K562 (cell line): ENCODE results near the gene SUMF1. TPM values are rescaled to one million over a fixed set of nuclear protein-coding genes. Genes with fewer than 3 reads are reported as not detected.
A peak's percentile ranks its signal among the peaks of the same experiment; 100 is the strongest.

Source experiments
- ATAC-seq: fragments of 200-7000 bp; cut with Tn5 transposase; 3 replicates; pipeline ENCODE4 v1.9.1; 2020; ENCODE audit warnings: moderate library complexity
- BruUV-seq: library from RNA; stranded (reverse); fragments of 400-500 nt; replicated peaks from 2 replicates; lab custom pipeline; 2021; lab: Mats Ljungman, UMichigan
- CTCF ChIA-PET: fragments of 300-600 bp; formaldehyde crosslinking; extraction: SDS; loops from one replicate; lab custom pipeline; 2021; ENCODE audit warnings: low intra/inter-chr PET ratio; lab: Yijun Ruan, JAX
- POLR2A ChIA-PET: fragments of 300-600, 350-650 bp; sonication (Branson Sonifier 250); formaldehyde crosslinking; extraction: SDS; loops from one replicate; lab custom pipeline; 2021; ENCODE audit warnings: antibody characterized with exemption, inconsistent platforms; lab: Yijun Ruan, JAX
- DNase-seq, 4 experiments: peaks; one replicate each; pipeline versions ENCODE4 v3.0.0 to v3.0.0-alpha.2; 2011 to 2018; ENCODE audit warnings: low spot score in 3 of 4, mixed read lengths in 3 of 4; ENCODE audit errors: extremely low read depth in 1 of 4
- FAIRE-seq: peaks from 2 replicates; lab custom pipeline; 2011; peaks lifted over from hg19 to GRCh38; lab: Jason Lieb, UNC
- H2AFZ ChIP-seq: 2 replicates; pipeline ENCODE4 v1.6.0; 2011; ENCODE audit warnings: low read depth, low read length, control low read depth, inconsistent platforms
- H3K27ac ChIP-seq: fragments of 200-600 bp; 3 replicates; pipeline ENCODE4 v1.8.0; 2011; ENCODE audit warnings: low read depth, mild to moderate bottlenecking, control low read depth, inconsistent platforms, low read length, moderate library complexity, mixed read lengths; ENCODE audit errors: extremely low read depth
- H3K27me3 ChIP-seq, 2 experiments: fragments of 300-600 bp in 1 of 2; 2 replicates in 1 of 2; 3 replicates in 1 of 2; pipeline versions ENCODE4 v1.6.0 to v1.8.0; 2011; ENCODE audit warnings: inconsistent platforms in 2 of 2, low read length in 2 of 2, mild to moderate bottlenecking in 1 of 2, mixed read lengths in 1 of 2, moderate library complexity in 1 of 2; ENCODE audit not compliant: control insufficient read depth in 2 of 2, insufficient read depth in 2 of 2
- H3K36me3 ChIP-seq: fragments of 300-600 bp; 3 replicates; pipeline ENCODE4 v1.8.0; 2011; ENCODE audit warnings: mild to moderate bottlenecking, low read length, inconsistent platforms; ENCODE audit not compliant: control insufficient read depth, insufficient read depth
- H3K4me1 ChIP-seq, 2 experiments: fragments of 200-600 bp in 1 of 2; replicated peaks in 1 of 2; 2 replicates in 1 of 2; 3 replicates in 1 of 2; pipeline versions ENCODE4 v1.5.1 to v1.8.0; 2011; ENCODE audit warnings: inconsistent platforms in 2 of 2, low read length in 2 of 2, mild to moderate bottlenecking in 1 of 2, mixed read lengths in 1 of 2, moderate library complexity in 1 of 2; ENCODE audit not compliant: control insufficient read depth in 2 of 2, insufficient read depth in 2 of 2
- H3K4me2 ChIP-seq: 2 replicates; pipeline ENCODE4 v1.6.1; 2011; ENCODE audit warnings: low read length, control low read depth, inconsistent platforms, mixed read lengths; ENCODE audit not compliant: insufficient read depth
- H3K4me3 ChIP-seq: fragments of 200-600 bp; sonication (generic), shearing (Covaris generic); 2 replicates; pipeline ENCODE4 v1.5.1; 2016; ENCODE audit warnings: control low read depth, inconsistent platforms
- H3K79me2 ChIP-seq: fragments of 200-600 bp; 3 replicates; pipeline ENCODE4 v1.8.0; 2011; ENCODE audit warnings: low read length, inconsistent platforms; ENCODE audit not compliant: control insufficient read depth, insufficient read depth
- H3K9ac ChIP-seq, 2 experiments: 2 replicates each; pipeline versions ENCODE4 v1.6.0 to v1.6.1; 2011; ENCODE audit warnings: low read depth in 2 of 2, low read length in 2 of 2, control low read depth in 1 of 2, inconsistent platforms in 1 of 2, mild to moderate bottlenecking in 1 of 2, mixed read lengths in 1 of 2; ENCODE audit not compliant: insufficient read depth in 1 of 2
- H3K9me1 ChIP-seq: one replicate; pipeline ENCODE4 v1.6.0; 2011; ENCODE audit warnings: inconsistent platforms, mild to moderate bottlenecking, low read length, moderate library complexity; ENCODE audit not compliant: control insufficient read depth, insufficient read depth
- H3K9me3 ChIP-seq: replicated peaks from 2 replicates; pipeline ENCODE4 v1.5.1; 2011; ENCODE audit warnings: low read depth, low read length, inconsistent platforms; ENCODE audit not compliant: control insufficient read depth, insufficient read depth
- H4K20me1 ChIP-seq: replicated peaks from 2 replicates; pipeline ENCODE4 v1.6.1; 2011; ENCODE audit warnings: low read length, inconsistent platforms, mixed read lengths; ENCODE audit not compliant: control insufficient read depth, insufficient read depth
- ARNT ChIP-seq, 2 experiments: fragments of 450-650 bp; IDR thresholded peaks; 2 replicates each; pipeline ENCODE4 v1.6.1; 2016; ENCODE audit warnings: mild to moderate bottlenecking in 1 of 2
- CHAMP1 ChIP-seq: fragments of 450-650 bp; IDR thresholded peaks from 2 replicates; pipeline ENCODE4 v1.6.1; 2016; ENCODE audit warnings: mild to moderate bottlenecking
- COPS2 ChIP-seq: fragments of 450-650 bp; conservative IDR thresholded peaks from 2 replicates; pipeline ENCODE4 v1.6.1; 2016; ENCODE audit warnings: mild to moderate bottlenecking, moderate library complexity
- EP400 ChIP-seq: fragments of 450-650 bp; IDR thresholded peaks from 2 replicates; pipeline ENCODE4 v1.6.1; 2017; ENCODE audit warnings: antibody characterized with exemption, mild to moderate bottlenecking, moderate library complexity
- EZH2 ChIP-seq: IDR thresholded peaks from 2 replicates; pipeline ENCODE4 v1.6.1; 2012; ENCODE audit warnings: low read depth, mild to moderate bottlenecking, inconsistent platforms, low read length, borderline replicate concordance
- GTF2E2 ChIP-seq: fragments of 200-800 bp; sonication (Bioruptor generic); IDR thresholded peaks from 2 replicates; pipeline ENCODE4 v1.6.1; 2016; ENCODE audit warnings: missing genetic modification characterization, missing compliant biosample characterization
- LCOR ChIP-seq: sonication (generic); formaldehyde crosslinking; IDR thresholded peaks from 2 replicates; pipeline ENCODE4 v1.8.0; 2022; ENCODE audit warnings: mild to moderate bottlenecking, missing genetic modification reagents
- MAFK ChIP-seq: IDR thresholded peaks from 2 replicates; pipeline ENCODE4 v1.6.1; 2011; ENCODE audit warnings: low read length, improper control_type of control experiment
- PKNOX1 ChIP-seq: fragments of 450-650 bp; IDR thresholded peaks from 2 replicates; pipeline ENCODE4 v1.6.1; 2016
- ZNF133 ChIP-seq: fragments of 250-450 bp; sonication (Bioruptor Pico); IDR thresholded peaks from 2 replicates; pipeline ENCODE4 v1.4.0; 2020; ENCODE audit warnings: mild to moderate bottlenecking
- ZNF212 ChIP-seq: fragments of 450-650 bp; formaldehyde crosslinking; IDR thresholded peaks from 2 replicates; pipeline ENCODE4 v1.4.0; 2020; ENCODE audit warnings: mild to moderate bottlenecking
- ZNF24 ChIP-seq: fragments of 450-650 bp; IDR thresholded peaks from 2 replicates; pipeline ENCODE4 v1.6.1; 2016
- ZNF592 ChIP-seq: fragments of 450-650 bp; IDR thresholded peaks from 2 replicates; pipeline ENCODE4 v1.6.1; 2017; ENCODE audit warnings: antibody characterized with exemption, mild to moderate bottlenecking
- ZNF644 ChIP-seq: fragments of 200-800 bp; sonication (Bioruptor generic); IDR thresholded peaks from 2 replicates; pipeline ENCODE4 v1.6.1; 2016; ENCODE audit warnings: low read depth, missing genetic modification characterization, missing compliant biosample characterization
- ZNF717 ChIP-seq: fragments of 250-450 bp; sonication (Bioruptor Pico); IDR thresholded peaks from 2 replicates; pipeline ENCODE4 v1.5.0; 2021
- WGBS: fragments of 100-300 bp; shearing (Covaris generic); methylation state at CpG from one replicate; pipeline ENCODE4 v1.1.6; 2016; ENCODE audit warnings: low coverage, mixed read lengths; ENCODE audit not compliant: insufficient coverage; ENCODE audit errors: missing lambda C conversion rate; 5-methylcytosine and 5-hydroxymethylcytosine counted together
- in situ Hi-C: fragments of 300-500 bp; cut with MboI; formaldehyde crosslinking; loops from 4 replicates; pipeline ENCODE4 v1.15.0; 2018; ENCODE audit warnings: inconsistent platforms, mixed read lengths
- intact Hi-C: fragments of 100-400 bp; cut with micrococcal nuclease; formaldehyde crosslinking; loops from 2 replicates; pipeline ENCODE4 v1.14.2; 2022
- polyA plus RNA-seq, 8 experiments: library from polyadenylated mRNA; depleted of rRNA in 4 of 8; stranded (reverse) in 5 of 8; unstranded in 3 of 8; fragments of >200 nt; fragmentation: Nextera tagmentation in 2 of 8; fragmentation: Illumina TruSeq in 1 of 8; extraction: Ambion mirVana in 2 of 8; extraction: Trizol in 1 of 8; gene quantifications; 2 replicates each; pipeline versions ENCODE4 v1.2.1 to v1.2.3, GENCODE V29; 2011 to 2014; ENCODE audit warnings: inconsistent platforms in 1 of 8, missing spikeins in 1 of 8
- total RNA-seq, 7 experiments: library from RNA; depleted of rRNA in 6 of 7; stranded (reverse); fragments of >200 nt in 6 of 7; fragmentation: Illumina TruSeq in 2 of 7; extraction: Trizol in 2 of 7; gene quantifications; 2 replicates each; pipeline versions ENCODE4 v1.2.1 to v1.2.3, GENCODE V29; 2011 to 2021; ENCODE audit warnings: low replicate concordance in 1 of 7

SUMF1 gene
- total and polyA plus RNA-seq, 9 of the 15 experiments (the other 6 are each of a cell fraction or from before 2014, with no cell fraction given): 1.3 to 7.4 (median 4.2) TPM

GRCh38 chr3:4351164-4351855 lies 115.8 kb downstream of the SUMF1 start:
- peaks cover 0 to 20% of the 10 kb centered on the region in 2 experiments; a peak in 4 of 5 replicates for H3K4me1 ChIP-seq
- POLR2A ChIA-PET: interaction anchor here (0.6 to 2.1 kb wide), 13 partner anchors 10 to 323 kb away, joined by 3 to 27 read pairs (median 4); partner anchors contain the start of gene ITPR1
- FAIRE-seq (peak; percentile 72), ATAC-seq (peak; percentile 87), DNase-seq (peak; percentile 60 to 75 (median 67))
- peak overlapping the region; percentile 73 for H3K4me2 ChIP-seq
- H3K4me3 ChIP-seq: peak overlapping the region; percentile 4
- in situ Hi-C loops (loop anchor here (5.0 kb wide), 1 partner anchor 291 kb away; no protein-coding TSS in a partner anchor), intact Hi-C loops (loop anchor here (1.0 to 10.0 kb wide), 7 partner anchors 113 to 706 kb away; partner anchors contain the start of genes ITPR1 and SUMF1)
- no peaks in the 10 kb centered on the region for H3K9me1 ChIP-seq
- peak overlapping the region in 1 of 2 experiments; percentile 67; a peak in 2 of 4 replicates for H3K9ac ChIP-seq
- no peaks in the 10 kb centered on the region for H3K79me2 ChIP-seq
- CTCF ChIA-PET: interaction anchor here (0.6 to 2.4 kb wide), 6 partner anchors 161 to 306 kb away, joined by 3 to 27 read pairs (median 6); no protein-coding TSS in a partner anchor
- H3K27me3 ChIP-seq: no peaks in the 10 kb centered on the region
- BruUV-seq: no TSS peak
- peak overlapping the region; percentile 73 for H2AFZ ChIP-seq
- H3K9me3 ChIP-seq: no peaks in the 10 kb centered on the region
- no peaks in the 10 kb centered on the region for H4K20me1 ChIP-seq
- H3K36me3 ChIP-seq: no peaks in the 10 kb centered on the region
- 1% methylated on average over 11 of the region's 11 CpGs for WGBS
- peak overlapping the region; percentile 82 for H3K27ac ChIP-seq
- TF ChIP-seq MAFK (peak; percentile 83), ZNF644 (tag) (no peak), ZNF133 (no peak), ZNF24 (peak; percentile 66; the same call in 1 of the 2 replicates), CHAMP1 (no peak), EP400 (peak; percentile 50; the same call in 1 of the 2 replicates), PKNOX1 (no peak), LCOR (CRISPR knock-in tag) (peak; percentile 53; the same call in 1 of the 2 replicates), COPS2 (no peak), ARNT (IDR thresholded peaks at IDR 0.05) (peak in 1 of 2 experiments; percentile 10; a peak in 1 of 4 replicates), ZNF592 (peak; percentile 62; the same call in 1 of the 2 replicates), ZNF717 (CRISPR knock-in tag) (no peak), GTF2E2 (tag) (peak; percentile 67), EZH2 (no peak), ZNF212 (0 out of 2 replicates have a peak, but pooled peaks have one; percentile 13)
